Measurements from ENCODE around the gene P2RY6. TPM values are rescaled to one million over a fixed set of nuclear protein-coding genes. Genes with fewer than 3 reads are reported as not detected.

Gene P2RY6
- total RNA-seq, 1 donor from 2014 or later = 3.0 TPM

DNA sequence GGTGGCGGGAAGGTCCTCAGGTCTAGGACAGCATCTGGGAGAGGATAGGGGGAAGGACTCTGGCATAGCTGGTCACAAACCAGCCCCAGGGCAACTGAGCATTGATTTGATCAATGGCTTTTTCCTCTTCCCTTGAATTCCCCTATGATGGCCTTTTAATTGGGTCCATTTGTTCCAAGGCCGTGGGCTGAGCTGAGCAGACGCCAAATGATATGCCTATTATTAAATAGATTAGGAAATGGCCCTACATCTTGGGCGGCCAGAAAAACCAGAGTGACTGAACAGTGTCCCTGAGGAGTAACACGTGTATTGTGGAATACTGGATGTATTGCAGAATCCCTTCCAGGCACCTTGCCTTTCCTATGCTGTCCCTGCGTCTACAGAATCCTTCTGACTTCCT, 26.7 kb upstream of the P2RY6 start:
- TF ChIP-seq, protein P1, sequence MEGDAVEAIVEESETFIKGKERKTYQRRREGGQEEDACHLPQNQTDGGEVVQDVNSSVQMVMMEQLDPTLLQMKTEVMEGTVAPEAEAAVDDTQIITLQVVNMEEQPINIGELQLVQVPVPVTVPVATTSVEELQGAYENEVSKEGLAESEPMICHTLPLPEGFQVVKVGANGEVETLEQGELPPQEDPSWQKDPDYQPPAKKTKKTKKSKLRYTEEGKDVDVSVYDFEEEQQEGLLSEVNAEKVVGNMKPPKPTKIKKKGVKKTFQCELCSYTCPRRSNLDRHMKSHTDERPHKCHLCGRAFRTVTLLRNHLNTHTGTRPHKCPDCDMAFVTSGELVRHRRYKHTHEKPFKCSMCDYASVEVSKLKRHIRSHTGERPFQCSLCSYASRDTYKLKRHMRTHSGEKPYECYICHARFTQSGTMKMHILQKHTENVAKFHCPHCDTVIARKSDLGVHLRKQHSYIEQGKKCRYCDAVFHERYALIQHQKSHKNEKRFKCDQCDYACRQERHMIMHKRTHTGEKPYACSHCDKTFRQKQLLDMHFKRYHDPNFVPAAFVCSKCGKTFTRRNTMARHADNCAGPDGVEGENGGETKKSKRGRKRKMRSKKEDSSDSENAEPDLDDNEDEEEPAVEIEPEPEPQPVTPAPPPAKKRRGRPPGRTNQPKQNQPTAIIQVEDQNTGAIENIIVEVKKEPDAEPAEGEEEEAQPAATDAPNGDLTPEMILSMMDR (conservative IDR thresholded peaks at IDR 0.05) = no peak
- H3K4me1 Mint-ChIP-seq (ENCODE audit: unreplicated experiment) = peaks cover 35% of the 10 kb centered on the region

DNA sequence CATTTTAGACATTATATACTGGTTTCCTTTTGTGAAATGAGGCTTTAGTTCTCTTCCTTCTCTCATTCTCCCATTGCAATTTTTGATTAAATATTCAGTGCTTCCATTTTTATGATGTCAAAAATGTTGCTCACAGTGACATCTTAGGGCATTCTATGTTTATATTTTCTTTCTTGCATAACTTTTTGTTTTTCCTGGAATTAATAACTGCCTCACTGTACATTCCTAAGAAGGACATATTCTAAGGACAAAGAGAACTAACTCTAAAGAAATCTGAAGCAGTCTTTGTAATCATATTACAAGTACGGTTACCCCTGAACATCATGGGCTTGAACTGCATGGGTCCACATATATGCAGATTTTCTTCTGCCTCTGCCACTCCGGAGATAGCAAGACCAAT, 25.8 kb upstream of the P2RY6 start:
- H3K27ac Mint-ChIP-seq = no peak overlapping the region
- TF ChIP-seq, protein P1 (conservative IDR thresholded peaks at IDR 0.05) = no peak
- H3K9me3 Mint-ChIP-seq = no peaks in the 10 kb centered on the region
- H3K4me3 Mint-ChIP-seq = no peak overlapping the region
- no peaks in the 10 kb centered on the region for H3K27me3 Mint-ChIP-seq
- H3K36me3 Mint-ChIP-seq = no peaks in the 10 kb centered on the region
- no peak for DNase-seq (ENCODE audit: extremely low spot score, unreplicated experiment)
- peaks cover 35% of the 10 kb centered on the region for H3K4me1 Mint-ChIP-seq (ENCODE audit: unreplicated experiment)

More for the DNA sequence above, 26.7 kb upstream of the P2RY6 start:
- no peak overlapping the region for H3K4me3 Mint-ChIP-seq
- no peak for DNase-seq (ENCODE audit: extremely low spot score, unreplicated experiment)
- no peaks in the 10 kb centered on the region for H3K9me3 Mint-ChIP-seq
- no peaks in the 10 kb centered on the region for H3K27me3 Mint-ChIP-seq
- peak overlapping the region; percentile 68 for H3K27ac Mint-ChIP-seq
- H3K36me3 Mint-ChIP-seq = no peaks in the 10 kb centered on the region

DNA sequence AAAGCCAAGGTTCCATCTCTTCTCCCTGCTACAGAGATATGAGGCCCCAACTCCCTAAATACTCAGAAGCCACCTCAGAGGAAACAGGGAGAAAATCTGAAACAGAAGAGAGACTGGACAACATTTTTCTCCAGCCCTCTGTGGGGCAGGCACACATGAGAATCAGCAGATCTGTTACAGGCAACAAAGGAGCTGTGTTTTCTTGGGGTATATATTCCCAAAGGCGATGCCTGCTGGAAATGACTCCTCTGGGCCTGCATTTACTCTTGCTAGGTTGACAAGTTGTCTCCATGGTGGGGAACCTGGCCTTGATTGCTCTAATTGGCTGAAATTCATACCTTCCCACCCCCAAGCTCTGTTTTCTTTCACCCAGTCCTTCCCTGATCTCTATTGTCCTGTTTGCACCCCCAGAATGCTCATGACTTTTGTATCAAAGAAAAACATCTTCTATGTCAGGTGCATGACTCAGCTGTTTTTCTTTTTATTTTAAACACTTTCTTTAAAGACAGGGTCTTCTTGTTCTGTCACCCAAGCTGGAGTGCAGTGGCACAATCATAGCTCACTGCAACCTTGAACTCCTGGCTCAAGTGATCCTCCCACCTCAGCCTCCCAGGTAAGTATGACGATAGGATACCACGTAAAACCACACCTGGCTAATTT, 23.5 kb upstream of the P2RY6 start:
- H3K27ac Mint-ChIP-seq = peak overlapping the region; percentile 90
- no peaks in the 10 kb centered on the region for H3K27me3 Mint-ChIP-seq
- H3K36me3 Mint-ChIP-seq = no peaks in the 10 kb centered on the region
- TF ChIP-seq, protein P1 (conservative IDR thresholded peaks at IDR 0.05) = no peak
- H3K4me1 Mint-ChIP-seq (ENCODE audit: unreplicated experiment) = peaks cover 20% of the 10 kb centered on the region
- no peak overlapping the region for H3K4me3 Mint-ChIP-seq
- no peaks in the 10 kb centered on the region for H3K9me3 Mint-ChIP-seq
- no peak for DNase-seq (ENCODE audit: extremely low spot score, unreplicated experiment)

DNA sequence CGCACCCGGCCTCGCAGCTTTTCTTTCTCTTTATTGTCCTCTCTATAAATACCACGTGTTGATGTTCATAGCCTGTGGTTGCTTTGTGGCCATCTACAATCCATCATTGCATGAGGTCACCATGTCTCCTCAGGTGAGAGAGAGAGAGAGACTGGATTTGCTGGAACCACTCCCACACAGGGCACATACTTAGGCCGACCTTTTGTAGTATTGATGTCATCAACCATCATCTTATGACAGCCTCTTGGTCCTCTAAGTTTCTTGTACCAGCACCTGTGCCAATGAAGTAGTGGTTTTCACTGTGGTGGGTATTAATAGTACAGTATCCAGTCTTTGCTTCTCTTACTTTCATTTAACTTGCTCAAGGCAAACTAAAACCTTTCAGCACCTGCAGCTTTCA, 22.8 kb upstream of the P2RY6 start:
- no peak for DNase-seq (ENCODE audit: extremely low spot score, unreplicated experiment)
- TF ChIP-seq, protein P1 (conservative IDR thresholded peaks at IDR 0.05) = no peak
- Mint-ChIP-seq H3K36me3 (no peaks in the 10 kb centered on the region), H3K9me3 (no peaks in the 10 kb centered on the region), H3K4me3 (peak overlapping the region; percentile 57), H3K27ac (peak overlapping the region; percentile 90), H3K27me3 (no peaks in the 10 kb centered on the region), H3K4me1 (ENCODE audit: unreplicated experiment) (peaks cover 20% of the 10 kb centered on the region)

DNA sequence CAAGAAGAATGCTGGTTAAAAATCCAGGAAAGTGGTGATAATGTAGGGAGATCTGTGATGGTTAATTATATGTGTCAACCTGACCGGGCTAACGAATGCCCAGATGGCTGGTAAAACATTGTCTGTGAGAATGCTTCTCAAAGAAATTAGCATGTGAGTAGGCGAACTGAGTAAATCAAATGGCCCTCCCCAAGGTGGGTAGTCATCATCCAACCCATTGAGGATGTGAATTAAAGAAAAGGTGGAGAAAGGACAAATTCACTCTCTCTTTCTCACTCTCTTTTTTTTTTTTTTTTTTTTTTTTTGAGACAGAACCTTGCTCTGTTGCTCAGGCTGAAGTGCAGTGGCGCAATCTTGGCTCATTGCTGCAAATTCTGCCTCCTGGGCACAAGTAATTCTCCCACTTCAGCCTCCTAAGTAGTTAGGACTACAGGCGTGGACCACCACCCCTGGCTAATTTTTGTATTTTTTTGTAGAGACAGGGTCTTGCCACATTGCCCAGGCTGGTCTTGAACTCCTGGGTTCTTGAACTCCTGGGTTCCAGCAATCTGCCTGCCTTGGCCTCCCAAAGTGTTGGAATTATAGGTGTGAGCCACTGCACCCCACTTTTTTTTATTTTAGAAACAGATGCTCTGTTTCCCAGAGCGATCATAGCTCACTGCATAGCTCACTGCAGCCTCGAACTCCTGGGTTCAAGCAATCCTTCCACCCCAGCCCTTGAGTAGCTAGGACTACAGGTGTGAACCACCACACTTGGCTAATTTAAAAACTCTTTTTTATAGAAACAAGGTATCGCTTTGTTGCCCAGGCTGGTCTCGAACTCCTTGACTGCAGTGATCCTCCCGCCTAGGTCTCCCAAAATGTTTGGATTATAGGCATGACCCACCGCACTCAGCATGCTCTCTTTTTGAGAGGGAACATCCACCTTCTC, 22.0 kb upstream of the P2RY6 start:
- DNase-seq (ENCODE audit: extremely low spot score, unreplicated experiment) = no peak
- Mint-ChIP-seq H3K36me3 (no peaks in the 10 kb centered on the region), H3K4me3 (peak overlapping the region; percentile 57), H3K27ac (peak overlapping the region; percentile 90), H3K4me1 (ENCODE audit: unreplicated experiment) (peaks cover 14% of the 10 kb centered on the region), H3K27me3 (no peaks in the 10 kb centered on the region), H3K9me3 (no peaks in the 10 kb centered on the region)
- TF ChIP-seq, protein P1 (conservative IDR thresholded peaks at IDR 0.05) = no peak
